H1 (cell line): Measurements from ENCODE around the gene UROC1. TPM values are rescaled to one million over a fixed set of nuclear protein-coding genes. Genes with fewer than 3 reads are reported as not detected.

ENCODE experiments used
- CTCF ChIA-PET: fragments of 300-600 bp; sonication (Branson Sonifier 250); formaldehyde crosslinking; loops from one replicate; lab custom pipeline; 2021; ENCODE audit not compliant: partially characterized antibody; lab: Charles Lee
- POLR2A ChIA-PET: fragments of 300-600 bp; sonication (Branson Sonifier 250); formaldehyde crosslinking; loops from one replicate; lab custom pipeline; 2021; ENCODE audit warnings: inconsistent platforms; ENCODE audit not compliant: partially characterized antibody; lab: Charles Lee
- DNase-seq, 2 experiments: peaks; one replicate each; pipeline versions ENCODE4 v3.0.0 to v3.0.0-alpha.2; 2010 to 2022; ENCODE audit warnings: low spot score in 2 of 2, low read depth in 1 of 2, mixed read lengths in 1 of 2
- FAIRE-seq: peaks from 2 replicates; lab custom pipeline; 2011; peaks lifted over from hg19 to GRCh38; lab: Jason Lieb, UNC
- H2AFZ ChIP-seq: 2 replicates; pipeline ENCODE4 v1.8.1; 2012; ENCODE audit warnings: low read length, inconsistent platforms
- H2AK5ac ChIP-seq: 2 replicates; pipeline ENCODE4 v1.6.1; 2013; ENCODE audit warnings: low read depth, low read length
- H2BK120ac ChIP-seq: replicated peaks from 2 replicates; pipeline ENCODE3; 2013; ENCODE audit warnings: low read depth, low read length, inconsistent platforms
- H2BK12ac ChIP-seq: 2 replicates; pipeline ENCODE4 v1.6.1; 2013; ENCODE audit warnings: low read depth, low read length
- H2BK15ac ChIP-seq: 2 replicates; pipeline ENCODE4 v1.6.1; 2013; ENCODE audit warnings: low read length
- H2BK20ac ChIP-seq: 2 replicates; pipeline ENCODE4 v1.6.1; 2013; ENCODE audit warnings: low read length
- H2BK5ac ChIP-seq: 2 replicates; pipeline ENCODE4 v1.6.1; 2013; ENCODE audit warnings: low read depth, low read length
- H3K14ac ChIP-seq: 2 replicates; pipeline ENCODE4 v1.6.1; 2013; ENCODE audit warnings: inconsistent platforms; ENCODE audit not compliant: insufficient read length
- H3K18ac ChIP-seq: 2 replicates; pipeline ENCODE4 v1.6.1; 2013; ENCODE audit warnings: low read length; ENCODE audit errors: extremely low read depth
- H3K23ac ChIP-seq: 2 replicates; pipeline ENCODE4 v1.6.1; 2013; ENCODE audit warnings: inconsistent platforms; ENCODE audit not compliant: insufficient read length
- H3K23me2 ChIP-seq: 2 replicates; pipeline ENCODE4 v1.6.1; 2013; ENCODE audit warnings: low read depth, low read length
- H3K27ac ChIP-seq: 2 replicates; pipeline ENCODE4 v1.6.1; 2011; ENCODE audit warnings: low read depth, low read length, inconsistent platforms
- H3K27me3 ChIP-seq, 4 experiments: replicated peaks in 1 of 4; 1 replicate in 1 of 4; 2 replicates in 3 of 4; pipeline versions ENCODE4 v1.6.1 to v1.8.1; 2011 to 2013; ENCODE audit warnings: low read length in 3 of 4, mild to moderate bottlenecking in 3 of 4, inconsistent platforms in 2 of 4, mixed read lengths in 2 of 4, moderate library complexity in 1 of 4; ENCODE audit not compliant: control insufficient read depth in 3 of 4, insufficient read depth in 3 of 4; ENCODE audit errors: extremely low read depth in 1 of 4
- H3K36me3 ChIP-seq, 4 experiments: 2 replicates each; pipeline versions ENCODE4 v1.6.1 to v1.8.1; 2011 to 2013; ENCODE audit warnings: mild to moderate bottlenecking in 4 of 4, low read length in 3 of 4, moderate library complexity in 2 of 4, control low read depth in 1 of 4, inconsistent platforms in 1 of 4; ENCODE audit not compliant: insufficient read depth in 4 of 4, control insufficient read depth in 2 of 4
- H3K4ac ChIP-seq: replicated peaks from 2 replicates; pipeline ENCODE3; 2013; ENCODE audit warnings: low read length, low read depth, mixed read lengths, inconsistent platforms; ENCODE audit not compliant: insufficient read length
- H3K4me1 ChIP-seq, 4 experiments: replicated peaks in 1 of 4; 1 replicate in 1 of 4; 2 replicates in 3 of 4; pipeline versions ENCODE4 v1.6.1 to v1.8.1; 2011 to 2013; ENCODE audit warnings: low read length in 3 of 4, inconsistent platforms in 2 of 4, mixed read lengths in 1 of 4; ENCODE audit not compliant: insufficient read depth in 4 of 4, control insufficient read depth in 3 of 4
- H3K4me2 ChIP-seq, 2 experiments: 2 replicates each; pipeline versions ENCODE4 v1.6.1 to v1.8.1; 2011 to 2013; ENCODE audit warnings: low read depth in 2 of 2, low read length in 2 of 2, control low read depth in 1 of 2, inconsistent platforms in 1 of 2, mild to moderate bottlenecking in 1 of 2; ENCODE audit not compliant: insufficient read depth in 1 of 2
- H3K4me3 ChIP-seq, 4 experiments: fragments of 200-600, 300-600 bp in 1 of 4; sonication (generic), shearing (Covaris generic), sonication (Bioruptor Twin) in 1 of 4; 2 replicates each; pipeline versions ENCODE4 v1.5.1 to v1.8.1; 2011 to 2016; ENCODE audit warnings: low read length in 4 of 4, low read depth in 3 of 4, control low read depth in 2 of 4, inconsistent platforms in 2 of 4, mild to moderate bottlenecking in 2 of 4, mixed read lengths in 1 of 4, moderate library complexity in 1 of 4; ENCODE audit not compliant: insufficient read depth in 2 of 4; ENCODE audit errors: extremely low read depth in 1 of 4
- H3K56ac ChIP-seq: replicated peaks from 2 replicates; pipeline ENCODE3; 2013; ENCODE audit warnings: low read depth, mild to moderate bottlenecking, mixed read lengths, low read length, inconsistent platforms; ENCODE audit not compliant: insufficient read length
- H3K79me1 ChIP-seq: 2 replicates; pipeline ENCODE4 v1.6.1; 2013; ENCODE audit warnings: low read depth, low read length, control low read depth
- H3K79me2 ChIP-seq, 2 experiments: 2 replicates each; pipeline versions ENCODE4 v1.6.1 to v1.8.1; 2012 to 2013; ENCODE audit warnings: low read length in 2 of 2, mild to moderate bottlenecking in 2 of 2, inconsistent platforms in 1 of 2; ENCODE audit not compliant: insufficient read depth in 2 of 2, control insufficient read depth in 1 of 2
- H3K9ac ChIP-seq, 4 experiments: replicated peaks in 1 of 4; 1 replicate in 1 of 4; 2 replicates in 3 of 4; pipeline versions ENCODE4 v1.6.1 to v1.8.1; 2011 to 2013; ENCODE audit warnings: low read depth in 3 of 4, low read length in 3 of 4, control low read depth in 2 of 4, mild to moderate bottlenecking in 2 of 4, moderate library complexity in 2 of 4, inconsistent platforms in 1 of 4; ENCODE audit errors: extremely low read depth in 1 of 4
- H3K9me3 ChIP-seq, 2 experiments: 2 replicates each; pipeline versions ENCODE4 v1.6.1 to v1.8.1; 2012 to 2013; ENCODE audit warnings: mild to moderate bottlenecking in 2 of 2, moderate library complexity in 2 of 2, control low read depth in 1 of 2, inconsistent platforms in 1 of 2, low read depth in 1 of 2, low read length in 1 of 2, mixed read lengths in 1 of 2; ENCODE audit not compliant: insufficient read depth in 2 of 2
- H4K20me1 ChIP-seq, 2 experiments: replicated peaks in 1 of 2; 2 replicates each; pipeline versions ENCODE3 to v1.8.1; 2011 to 2013; ENCODE audit warnings: inconsistent platforms in 2 of 2, low read length in 2 of 2, mild to moderate bottlenecking in 1 of 2; ENCODE audit not compliant: insufficient read depth in 2 of 2, control insufficient read depth in 1 of 2
- H4K5ac ChIP-seq: 2 replicates; pipeline ENCODE4 v1.6.1; 2013; ENCODE audit warnings: low read length, low read depth, mixed read lengths, inconsistent platforms; ENCODE audit not compliant: insufficient read length
- H4K8ac ChIP-seq: 2 replicates; pipeline ENCODE4 v1.8.0; 2013; ENCODE audit warnings: mild to moderate bottlenecking, moderate library complexity, low read length, inconsistent platforms; ENCODE audit not compliant: insufficient read depth; ENCODE audit errors: extremely low read depth
- H4K91ac ChIP-seq: replicated peaks from 2 replicates; pipeline ENCODE3; 2013; ENCODE audit warnings: low read length, mixed read lengths, inconsistent platforms; ENCODE audit not compliant: insufficient read length
- CEBPB ChIP-seq: IDR thresholded peaks from 2 replicates; pipeline ENCODE4 v1.6.1; 2012; ENCODE audit warnings: low read depth, low read length
- FOSL1 ChIP-seq: IDR thresholded peaks from 2 replicates; pipeline ENCODE4 v1.6.1; 2011; ENCODE audit warnings: mild to moderate bottlenecking, low read depth, low read length, moderate library complexity; ENCODE audit not compliant: insufficient read depth
- SIX5 ChIP-seq: IDR thresholded peaks from 2 replicates; pipeline ENCODE4 v1.6.1; 2011; ENCODE audit warnings: mild to moderate bottlenecking, low read depth, low read length
- TBP ChIP-seq: IDR thresholded peaks from 2 replicates; pipeline ENCODE4 v1.6.1; 2011; ENCODE audit warnings: low read depth, low read length, improper control_type of control experiment
- USF2 ChIP-seq: IDR thresholded peaks from 2 replicates; pipeline ENCODE4 v1.6.1; 2011; ENCODE audit warnings: low read length, improper control_type of control experiment
- WGBS, 2 experiments: shearing (Covaris generic) in 1 of 2; methylation state at CpG; one replicate each; pipeline versions ENCODE4 v1.1.6 to v1.1.7; 2013 to 2015; ENCODE audit warnings: low lambda C conversion rate in 2 of 2, mixed read lengths in 2 of 2, inconsistent platforms in 1 of 2, low coverage in 1 of 2, missing lambda C conversion rate in 1 of 2; ENCODE audit not compliant: insufficient replicate concordance in 2 of 2, insufficient coverage in 1 of 2, insufficient read length in 1 of 2; ENCODE audit errors: extremely low coverage in 1 of 2, missing lambda C conversion rate in 1 of 2; 5-methylcytosine and 5-hydroxymethylcytosine counted together
- polyA plus RNA-seq, 7 experiments: library from polyadenylated mRNA; depleted of rRNA in 3 of 7; stranded (reverse) in 5 of 7; unstranded in 2 of 7; fragments of >200 nt in 5 of 7; fragments of 200-250 nt in 2 of 7; gene quantifications; 1 replicate in 5 of 7; 2 replicates in 1 of 7; 4 replicates in 1 of 7; pipeline versions ENCODE4 v1.2.1 to v1.2.3, GENCODE V29; 2011 to 2013; ENCODE audit warnings: missing spikeins in 2 of 7, mixed read lengths in 2 of 7
- total RNA-seq: library from RNA; stranded (reverse); fragmentation: NEBNext Ultra II Directional; extraction: Animal tissue kit (Norgen Biotek cat#: 25700); gene quantifications from 2 replicates; pipeline ENCODE4 v1.2.1, GENCODE V29; 2021

UROC1 gene
- total and polyA plus RNA-seq, 2 of the 8 experiments (the other 6 are each of a cell fraction or from before 2014, with no cell fraction given) = 0.03 TPM; not detected in 1

DNA sequence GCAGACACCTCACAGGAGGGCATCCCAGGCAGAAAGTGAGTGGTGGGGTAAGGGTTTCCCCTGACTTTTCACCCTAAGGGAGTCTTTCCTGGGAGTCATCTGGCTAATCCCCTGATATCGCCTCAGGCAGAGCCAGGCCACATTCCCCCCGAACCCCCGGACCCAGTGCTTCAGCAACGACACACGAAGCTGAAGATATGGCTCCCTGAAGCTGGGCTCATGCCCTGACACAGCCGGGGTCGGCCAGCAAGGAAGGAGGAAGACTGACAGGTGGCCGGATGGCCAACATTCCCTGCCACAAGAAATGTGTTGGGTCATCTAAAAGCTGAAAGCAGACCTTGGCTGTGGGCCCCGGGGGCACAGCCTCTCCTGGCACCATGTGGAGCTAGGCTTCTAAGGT, 20.7 kb upstream of the UROC1 start:
- no peak overlapping the region for H3K56ac ChIP-seq
- no peaks in the 10 kb centered on the region for H3K79me2 ChIP-seq
- H2BK5ac ChIP-seq = no peak overlapping the region
- H4K91ac ChIP-seq = no peak overlapping the region
- ChIA-PET POLR2A (interaction anchor here (0.6 kb wide), 1 partner anchor 64 kb away, joined by 3 read pairs; no protein-coding TSS in a partner anchor), CTCF (interaction anchor here (0.7 to 1.9 kb wide), 9 partner anchors 8 to 1014 kb away, joined by 3 to 11 read pairs (median 3); partner anchors contain the start of gene CHST13)
- no peak overlapping the region for H3K4me3 ChIP-seq
- DNase-seq (peak in 1 of 2 experiments; percentile 40), FAIRE-seq (no peak)
- no peak overlapping the region for H3K14ac ChIP-seq
- H3K27ac ChIP-seq = no peak overlapping the region
- H2AK5ac ChIP-seq = no peak overlapping the region
- 92% methylated on average over 9 of the region's 9 CpGs; no CpG with 5 or more reads in 1 of the 2 experiments for WGBS, 2 experiments
- H2BK120ac ChIP-seq = no peak overlapping the region
- H2AFZ ChIP-seq = no peak overlapping the region
- H3K4me2 ChIP-seq = no peak overlapping the region
- no peak overlapping the region for H3K18ac ChIP-seq
- no peak overlapping the region for H3K4ac ChIP-seq
- no peak overlapping the region for H4K8ac ChIP-seq
- no peaks in the 10 kb centered on the region for H3K79me1 ChIP-seq
- peaks cover 0 to 5% (median 2%) of the 10 kb centered on the region in 4 experiments; a peak in 1 of 7 replicates for H3K27me3 ChIP-seq
- no peak overlapping the region for H2BK20ac ChIP-seq
- no peak overlapping the region for H4K5ac ChIP-seq
- H3K23ac ChIP-seq = no peak overlapping the region
- H4K20me1 ChIP-seq = peaks cover 0 to 5% of the 10 kb centered on the region in 2 experiments
- H3K23me2 ChIP-seq = peaks cover 7% of the 10 kb centered on the region; the same call in 1 of the 2 replicates
- H2BK12ac ChIP-seq = no peak overlapping the region
- H3K9me3 ChIP-seq = no peaks in the 10 kb centered on the region
- H2BK15ac ChIP-seq = no peak overlapping the region
- H3K4me1 ChIP-seq = no peaks in the 10 kb centered on the region
- H3K36me3 ChIP-seq = no peaks in the 10 kb centered on the region; a peak in 1 of 8 replicates
- H3K9ac ChIP-seq = no peak overlapping the region
- TF ChIP-seq FOSL1 (no peak), TBP (no peak), CEBPB (no peak), SIX5 (no peak), USF2 (no peak)
